ENCODE data around the gene PRKCA. TPM values are rescaled to one million over a fixed set of nuclear protein-coding genes. Genes with fewer than 3 reads are reported as not detected.

The PRKCA gene
- total RNA-seq, 1 donor from 2014 or later = 29.0 TPM

DNA sequence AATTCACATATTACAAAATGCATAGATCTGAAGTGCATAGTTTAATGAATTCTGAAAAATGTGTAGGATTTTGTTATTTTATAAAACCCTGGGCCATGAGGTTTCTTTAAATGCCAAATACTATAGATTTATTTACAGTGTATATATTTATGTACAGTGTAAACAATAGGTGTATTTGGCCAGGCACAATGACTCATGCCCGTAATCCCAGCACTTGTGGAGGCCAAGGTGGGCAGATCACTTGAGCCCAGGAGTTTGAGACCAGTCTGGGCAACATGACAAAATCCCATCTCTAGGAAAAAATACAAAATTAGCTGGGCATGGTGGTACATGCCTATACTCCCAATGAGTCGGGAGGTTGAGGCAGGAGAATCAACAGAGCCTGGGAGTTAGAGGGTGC lies 249.4 kb downstream of the PRKCA start:
- intact Hi-C loops (cut with DNase I) = no loop called here
- Histone ChIP-seq H3K36me3 (no peaks in the 10 kb centered on the region), H3K4me3 (no peak overlapping the region), H3K27ac (no peak overlapping the region), H3K4me1 (peaks cover 12% of the 10 kb centered on the region), H3K9me3 (no peaks in the 10 kb centered on the region), H3K27me3 (ENCODE audit: low read depth) (no peaks in the 10 kb centered on the region)
- ATAC-seq (no peak), DNase-seq (no peak)
- TF ChIP-seq, protein P1, sequence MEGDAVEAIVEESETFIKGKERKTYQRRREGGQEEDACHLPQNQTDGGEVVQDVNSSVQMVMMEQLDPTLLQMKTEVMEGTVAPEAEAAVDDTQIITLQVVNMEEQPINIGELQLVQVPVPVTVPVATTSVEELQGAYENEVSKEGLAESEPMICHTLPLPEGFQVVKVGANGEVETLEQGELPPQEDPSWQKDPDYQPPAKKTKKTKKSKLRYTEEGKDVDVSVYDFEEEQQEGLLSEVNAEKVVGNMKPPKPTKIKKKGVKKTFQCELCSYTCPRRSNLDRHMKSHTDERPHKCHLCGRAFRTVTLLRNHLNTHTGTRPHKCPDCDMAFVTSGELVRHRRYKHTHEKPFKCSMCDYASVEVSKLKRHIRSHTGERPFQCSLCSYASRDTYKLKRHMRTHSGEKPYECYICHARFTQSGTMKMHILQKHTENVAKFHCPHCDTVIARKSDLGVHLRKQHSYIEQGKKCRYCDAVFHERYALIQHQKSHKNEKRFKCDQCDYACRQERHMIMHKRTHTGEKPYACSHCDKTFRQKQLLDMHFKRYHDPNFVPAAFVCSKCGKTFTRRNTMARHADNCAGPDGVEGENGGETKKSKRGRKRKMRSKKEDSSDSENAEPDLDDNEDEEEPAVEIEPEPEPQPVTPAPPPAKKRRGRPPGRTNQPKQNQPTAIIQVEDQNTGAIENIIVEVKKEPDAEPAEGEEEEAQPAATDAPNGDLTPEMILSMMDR (IDR thresholded peaks at IDR 0.05) = no peak

DNA sequence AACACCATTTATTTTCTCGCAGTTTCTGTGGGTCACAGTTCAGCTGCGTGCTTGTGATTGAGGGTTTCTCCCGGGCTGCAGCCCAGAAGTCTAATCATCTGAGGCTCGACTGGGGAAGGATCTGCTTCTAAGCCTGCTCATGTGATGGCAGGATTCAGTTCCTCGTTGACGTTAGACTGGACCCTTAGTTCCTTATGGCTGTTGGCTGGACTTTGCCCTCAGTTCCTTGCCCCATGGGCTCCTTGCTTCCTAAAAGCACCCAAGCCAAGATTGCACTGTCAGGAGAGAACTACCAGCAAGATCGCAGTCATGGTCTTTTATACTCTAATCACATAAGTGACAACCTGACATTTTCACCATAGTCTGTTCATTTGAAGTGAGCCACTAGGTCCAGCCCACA lies 250.0 kb downstream of the PRKCA start:
- TF ChIP-seq, protein P1 (IDR thresholded peaks at IDR 0.05) = no peak
- Histone ChIP-seq H3K4me3 (no peak overlapping the region), H3K4me1 (peaks cover 10% of the 10 kb centered on the region), H3K27ac (no peak overlapping the region), H3K36me3 (no peaks in the 10 kb centered on the region), H3K27me3 (ENCODE audit: low read depth) (no peaks in the 10 kb centered on the region), H3K9me3 (no peaks in the 10 kb centered on the region)
- no peak for ATAC-seq
- intact Hi-C loops (cut with DNase I) = no loop called here
- no peak for DNase-seq

DNA sequence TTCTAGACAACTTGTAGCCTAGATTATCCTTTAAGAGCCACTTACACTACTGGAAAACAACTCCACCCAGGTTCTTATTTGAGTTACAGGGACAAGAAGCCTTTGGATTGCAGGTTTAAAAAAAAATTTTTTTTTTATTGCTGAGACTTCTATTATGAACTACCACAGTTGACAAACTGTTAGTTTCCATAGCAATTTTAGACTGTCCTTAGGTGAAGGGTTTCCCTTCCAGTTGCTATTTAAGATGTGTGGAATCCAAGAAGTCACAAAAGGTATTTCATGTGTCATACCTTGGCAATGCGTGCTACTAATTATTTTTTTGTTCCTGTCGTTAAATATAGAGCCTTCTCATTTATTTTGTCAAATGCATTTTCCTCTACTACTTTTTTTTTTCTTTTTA lies 253.2 kb downstream of the PRKCA start:
- Histone ChIP-seq H3K4me1 (no peaks in the 10 kb centered on the region), H3K27ac (no peak overlapping the region), H3K9me3 (no peaks in the 10 kb centered on the region), H3K36me3 (no peaks in the 10 kb centered on the region), H3K4me3 (no peak overlapping the region), H3K27me3 (ENCODE audit: low read depth) (no peaks in the 10 kb centered on the region)
- DNase-seq = no peak
- intact Hi-C loops (cut with DNase I) = no loop called here
- peak; percentile 37 to 44 for ATAC-seq
- TF ChIP-seq, protein P1 (IDR thresholded peaks at IDR 0.05) = no peak

DNA sequence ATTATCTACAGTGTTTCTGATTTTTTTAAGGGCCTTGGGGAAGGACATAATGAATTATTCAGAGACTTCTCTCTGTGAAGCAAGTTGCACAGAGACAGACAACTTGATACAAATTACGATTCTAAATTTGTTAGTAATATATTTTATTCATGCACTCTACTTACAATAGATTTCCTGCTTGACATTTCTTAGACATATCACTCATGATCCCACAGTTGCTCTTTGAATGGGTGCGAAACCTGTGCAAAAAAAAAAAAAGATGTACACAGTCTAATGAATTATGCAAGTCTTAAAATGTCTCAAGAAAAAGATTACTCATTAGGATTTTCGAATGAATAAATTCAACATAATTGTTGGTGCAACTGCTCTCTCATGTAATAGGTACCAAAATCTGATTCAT lies 254.8 kb downstream of the PRKCA start:
- intact Hi-C loops (cut with DNase I) = no loop called here
- Histone ChIP-seq H3K27ac (no peak overlapping the region), H3K27me3 (ENCODE audit: low read depth) (no peaks in the 10 kb centered on the region), H3K4me1 (no peaks in the 10 kb centered on the region), H3K9me3 (no peaks in the 10 kb centered on the region), H3K36me3 (no peaks in the 10 kb centered on the region), H3K4me3 (no peak overlapping the region)
- DNase-seq (no peak), ATAC-seq (no peak)
- TF ChIP-seq, protein P1 (IDR thresholded peaks at IDR 0.05) = no peak

DNA sequence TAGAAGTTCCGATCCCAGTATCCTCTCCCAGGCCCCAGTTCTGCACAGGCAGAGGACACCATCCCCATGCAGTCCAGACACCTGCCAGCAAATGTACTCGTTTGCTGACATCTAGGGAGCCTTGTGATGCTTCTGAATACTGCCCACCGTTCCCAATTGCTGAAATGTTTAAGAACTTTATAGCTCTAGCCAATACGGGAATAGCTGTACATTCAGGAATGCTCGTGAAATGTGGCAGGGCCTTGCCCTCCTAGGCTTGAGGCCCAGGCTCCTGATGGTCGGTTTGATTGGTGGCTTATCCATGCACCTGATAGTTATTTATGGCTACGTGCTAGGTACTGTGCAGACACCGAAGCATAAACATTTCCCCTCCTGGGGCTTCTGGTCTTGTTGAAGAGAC lies 255.5 kb downstream of the PRKCA start:
- Histone ChIP-seq H3K27me3 (ENCODE audit: low read depth) (no peaks in the 10 kb centered on the region), H3K36me3 (no peaks in the 10 kb centered on the region), H3K27ac (no peak overlapping the region), H3K4me1 (no peaks in the 10 kb centered on the region), H3K4me3 (no peak overlapping the region), H3K9me3 (no peaks in the 10 kb centered on the region)
- TF ChIP-seq, protein P1 (IDR thresholded peaks at IDR 0.05) = no peak
- no peak for DNase-seq
- ATAC-seq = no peak
- intact Hi-C loops (cut with DNase I) = no loop called here

DNA sequence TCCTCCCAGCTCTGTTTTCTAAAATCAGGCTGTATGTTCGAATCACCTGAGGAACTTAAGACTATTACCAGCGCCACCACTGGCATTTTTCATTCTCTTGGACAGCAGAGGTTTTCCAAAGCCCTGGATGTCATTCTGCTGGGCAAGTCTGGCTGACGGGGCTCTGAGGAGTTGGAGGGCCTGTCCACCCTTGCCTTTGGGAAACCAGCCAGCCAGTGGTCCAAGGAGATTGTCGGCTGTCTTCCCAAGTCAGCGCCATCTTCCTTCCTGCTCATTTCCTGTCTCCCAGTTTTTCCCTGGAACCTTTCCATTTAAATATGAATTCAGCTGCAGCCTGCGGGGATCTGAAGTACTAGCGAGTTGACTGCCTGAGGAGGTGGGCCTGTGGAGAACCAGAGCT lies 258.3 kb downstream of the PRKCA start:
- TF ChIP-seq, protein P1 (IDR thresholded peaks at IDR 0.05) = no peak
- intact Hi-C loops (cut with DNase I) = no loop called here
- DNase-seq (no peak), ATAC-seq (no peak)
- H3K9me3 ChIP-seq = no peaks in the 10 kb centered on the region
- no peaks in the 10 kb centered on the region for H3K27me3 ChIP-seq (ENCODE audit: low read depth)
- no peak overlapping the region for H3K27ac ChIP-seq
- H3K4me3 ChIP-seq = no peak overlapping the region
- no peaks in the 10 kb centered on the region for H3K4me1 ChIP-seq
- H3K36me3 ChIP-seq = no peaks in the 10 kb centered on the region
